Measurements from ENCODE around the gene OR6N2.

GRCh38 chr1:158810311-158810710 is 29.3 kb upstream of the OR6N2 start:
- TF ChIP-seq CTCF (conservative IDR thresholded peaks at IDR 0.05; ENCODE audit: low read depth in 2 of 2) (no peak), EZH2 (IDR thresholded peaks at IDR 0.05; ENCODE audit: low read depth, unreplicated experiment) (no peak), POLR2AphosphoS5 (IDR thresholded peaks at IDR 0.05; ENCODE audit: low read depth) (no peak), REST (IDR thresholded peaks at IDR 0.05; ENCODE audit: unreplicated experiment) (no peak), JUNB (IDR thresholded peaks at IDR 0.05; ENCODE audit: unreplicated experiment) (no peak)
